ENCODE data around the gene TMEM259.
"Not testable (repeated sequence)": the region's sequence is repeated elsewhere in the genome, so short reads cannot be mapped to it uniquely, and the experiment has no call there.

The TMEM259 gene

GRCh38 chr19:1038978-1039645 is 18.2 kb upstream of the TMEM259 start:
- DNase-seq, result no peak

- no peak for DNase-seq
These were observed 16.7 kb upstream of the TMEM259 start for GRCh38 chr19:1037621-1038064.

- DNase-seq, result no peak
These were observed 15.2 kb upstream of the TMEM259 start for GRCh38 chr19:1035998-1036621.

- no peak for DNase-seq
These were observed 11.4 kb upstream of the TMEM259 start for GRCh38 chr19:1032264-1032867.

- peak; percentile 42 to 65 for DNase-seq
These were observed 7.4 kb upstream of the TMEM259 start for GRCh38 chr19:1028062-1028926.

GRCh38 chr19:1027650-1028061 is 6.7 kb upstream of the TMEM259 start:
- no peak for DNase-seq

- DNase-seq, result peak in 1 of 2 experiments; percentile 31
These were observed 6.1 kb upstream of the TMEM259 start for GRCh38 chr19:1026783-1027649.

- peak in 1 of 2 experiments; percentile 73 for DNase-seq
These were observed 5.2 kb upstream of the TMEM259 start, which contains the start of gene CNN2 for GRCh38 chr19:1025960-1026782. TSS of gene CNN2 (plus strand) at chr19:1026608. CDS start at chr19:1026662, 54 bp downstream.

- DNase-seq, result not testable (repeated sequence)
These were observed 4.2 kb upstream of the TMEM259 start for GRCh38 chr19:1025080-1025479.

GRCh38 chr19:1023883-1024188 is 2.9 kb upstream of the TMEM259 start:
- not testable (repeated sequence) for DNase-seq

- DNase-seq, result no peak
These were observed 699 bp downstream of the TMEM259 start for GRCh38 chr19:1019980-1020867.

GRCh38 chr19:1019616-1019961 is 1.3 kb downstream of the TMEM259 start:
- DNase-seq, result no peak

GRCh38 chr19:1018932-1019615 is 1.8 kb downstream of the TMEM259 start:
- no peak for DNase-seq

- DNase-seq, result no peak
These were observed 2.5 kb downstream of the TMEM259 start for GRCh38 chr19:1018393-1018792.

GRCh38 chr19:1017906-1018305 is 3.0 kb downstream of the TMEM259 start:
- DNase-seq, result no peak

- no peak for DNase-seq
These were observed 3.6 kb downstream of the TMEM259 start for GRCh38 chr19:1017115-1017905.

GRCh38 chr19:1016647-1017114 is 4.2 kb downstream of the TMEM259 start:
- no peak for DNase-seq

- DNase-seq, result no peak
These were observed 4.9 kb downstream of the TMEM259 start for GRCh38 chr19:1015782-1016646.
